Measurements from ENCODE around the gene GPER1.
"Not testable (repeated sequence)": the region's sequence is repeated elsewhere in the genome, so short reads cannot be mapped to it uniquely, and the experiment has no call there.

The GPER1 gene

DNA sequence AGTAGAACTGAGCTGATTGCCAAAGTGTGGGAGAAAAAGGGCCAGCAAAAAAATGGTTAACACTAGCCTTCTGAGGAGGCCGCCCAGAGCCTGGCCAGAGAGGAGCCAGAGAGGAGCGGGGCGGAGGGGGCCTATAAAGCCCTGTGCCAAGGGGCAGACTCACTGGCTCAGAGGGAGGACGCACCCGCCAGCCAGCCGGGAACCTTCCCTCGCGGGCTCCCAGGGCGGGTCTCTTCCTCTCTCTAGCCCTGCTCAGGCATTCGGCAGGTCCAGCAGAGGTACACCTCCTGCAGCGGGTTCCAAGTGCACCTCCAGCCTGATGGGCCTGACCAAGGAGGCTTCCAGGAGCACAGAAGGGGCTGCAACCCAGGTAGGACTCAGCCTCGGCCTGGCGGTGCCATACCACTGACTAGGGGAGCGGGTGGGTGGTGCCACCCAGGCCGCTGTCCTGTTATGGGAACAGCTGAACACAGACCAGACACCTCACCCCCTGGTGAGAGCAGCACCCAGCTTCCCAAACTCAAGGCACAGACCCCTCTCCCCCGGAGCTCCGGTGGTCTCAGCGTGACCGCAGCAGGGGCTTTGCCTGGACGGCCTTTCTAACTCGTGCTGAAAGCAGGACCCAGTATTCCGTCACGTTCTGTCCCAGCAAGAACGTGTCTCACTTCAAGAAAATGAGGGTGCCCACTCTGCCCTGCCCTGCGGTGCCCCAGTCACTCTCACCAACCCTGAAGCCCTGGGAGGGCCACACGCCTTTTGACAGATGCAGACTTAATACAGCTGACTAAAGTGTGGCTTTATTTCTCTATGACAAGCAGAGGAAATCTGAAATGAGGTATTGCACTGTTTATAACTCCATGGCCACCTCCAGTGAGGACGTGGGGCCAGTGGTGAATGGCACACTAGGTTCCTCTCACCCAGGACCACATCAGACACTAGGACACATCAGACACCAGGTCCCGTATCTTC, at the start of gene GPER1:
Gene GPER1 (plus strand): TSS at position 162 of the 969 bp plus-strand sequence. CDS start 3,616 bp downstream, outside the sequence.
- no peak for DNase-seq (ENCODE audit: low read depth, low spot score)

DNA sequence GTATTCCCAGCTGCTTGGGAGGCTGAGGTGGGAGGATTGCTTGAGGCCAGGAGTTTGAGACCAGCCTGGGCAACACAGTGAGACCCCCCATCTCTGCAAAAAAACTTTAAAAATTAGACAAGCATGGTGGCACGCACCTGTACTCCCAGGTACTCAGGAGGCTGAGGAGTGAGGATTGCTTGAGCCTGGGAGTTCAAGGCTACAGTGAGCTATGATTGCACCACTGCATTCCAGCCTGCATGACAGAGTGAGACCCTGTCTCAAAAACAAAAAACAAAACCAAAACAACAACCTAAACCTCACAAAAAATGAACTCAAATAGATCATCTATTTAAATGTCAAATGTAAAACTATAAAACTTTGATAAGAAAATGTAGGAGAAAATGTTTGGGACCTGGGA, 47.7 kb upstream of the GPER1 start:
- not testable (repeated sequence) for DNase-seq (ENCODE audit: low read depth, low spot score)

DNA sequence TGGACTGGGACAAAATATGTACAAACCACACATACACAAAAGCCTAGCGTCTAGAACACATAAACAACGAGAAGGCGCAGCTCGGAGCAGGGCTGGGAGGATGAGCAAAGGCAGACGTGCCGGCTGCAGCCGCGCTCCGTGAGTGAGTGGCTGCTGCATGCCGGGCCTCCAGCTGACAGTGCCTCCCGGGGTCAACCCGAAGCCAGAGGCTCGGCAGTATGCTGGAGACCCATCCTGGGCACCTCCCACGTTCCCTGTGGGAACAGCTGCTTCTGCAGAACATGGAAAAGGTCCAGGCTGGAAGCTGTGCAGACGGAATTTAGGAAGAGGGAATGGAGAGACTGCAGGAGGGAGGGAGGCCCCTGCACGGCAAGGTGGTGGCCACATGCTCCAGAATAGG, 47.1 kb upstream of the GPER1 start:
- no peak for DNase-seq (ENCODE audit: low read depth, low spot score)

DNA sequence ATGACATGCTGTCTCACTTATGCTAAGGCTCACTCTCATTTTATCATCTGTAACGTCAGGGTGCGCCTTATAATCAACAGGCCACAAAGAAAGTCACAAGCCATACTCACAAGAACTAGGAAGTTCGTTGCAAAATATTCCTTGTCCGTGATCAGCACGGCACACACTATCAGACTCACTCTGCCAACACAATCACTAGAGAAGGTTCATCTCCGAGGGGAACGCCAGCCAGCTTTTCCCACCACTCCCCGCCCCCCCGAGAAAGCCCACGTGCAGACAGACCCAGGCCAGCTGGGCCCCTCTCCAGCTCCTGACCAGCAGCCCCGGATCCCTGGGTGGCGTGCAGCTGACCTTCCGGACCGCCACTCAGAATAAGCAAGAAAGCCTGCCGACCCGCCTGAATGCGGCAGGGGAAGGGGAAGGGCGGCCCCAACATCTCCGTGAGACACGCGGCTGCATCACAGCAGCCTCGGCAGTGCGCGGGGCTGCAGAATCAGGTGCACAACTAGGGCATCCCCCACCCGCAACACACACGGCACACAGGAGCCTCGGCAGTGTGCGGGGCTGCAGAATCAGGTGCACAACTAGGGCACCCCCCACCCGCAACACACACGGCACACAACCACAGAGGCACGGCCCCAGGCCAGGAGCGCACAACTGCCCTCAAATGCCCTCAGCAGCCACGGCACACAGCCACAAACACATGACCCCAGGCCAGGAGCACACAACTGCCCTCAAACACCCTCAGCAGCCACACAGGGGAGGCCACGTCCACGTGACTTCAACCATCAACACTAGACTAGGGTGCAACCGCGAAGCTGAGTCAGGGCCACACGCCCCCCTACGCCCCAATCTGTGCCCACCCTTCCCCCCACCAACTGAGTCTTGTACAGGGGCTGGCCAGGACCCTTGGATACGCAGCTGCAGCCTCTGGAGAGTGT, 46.1 kb upstream of the GPER1 start:
- no peak for DNase-seq (ENCODE audit: low read depth, low spot score)

DNA sequence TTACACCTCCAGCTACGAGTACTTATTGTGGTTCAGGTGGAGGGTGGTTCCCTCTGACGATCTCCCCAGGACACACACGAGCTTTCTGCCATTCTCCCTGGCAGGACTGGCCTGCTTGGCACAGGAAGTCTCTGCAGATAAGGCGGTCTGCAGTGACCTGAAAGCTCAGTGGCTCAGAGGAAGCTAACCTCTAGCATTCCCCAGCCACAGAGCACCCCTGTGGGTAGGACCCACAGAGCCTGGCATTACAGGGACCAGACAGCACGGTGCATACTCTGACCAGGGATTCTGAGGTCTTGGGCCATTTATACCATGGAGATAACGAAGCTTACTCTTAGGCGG, 45.5 kb upstream of the GPER1 start:
- no peak for DNase-seq (ENCODE audit: low read depth, low spot score)

DNA sequence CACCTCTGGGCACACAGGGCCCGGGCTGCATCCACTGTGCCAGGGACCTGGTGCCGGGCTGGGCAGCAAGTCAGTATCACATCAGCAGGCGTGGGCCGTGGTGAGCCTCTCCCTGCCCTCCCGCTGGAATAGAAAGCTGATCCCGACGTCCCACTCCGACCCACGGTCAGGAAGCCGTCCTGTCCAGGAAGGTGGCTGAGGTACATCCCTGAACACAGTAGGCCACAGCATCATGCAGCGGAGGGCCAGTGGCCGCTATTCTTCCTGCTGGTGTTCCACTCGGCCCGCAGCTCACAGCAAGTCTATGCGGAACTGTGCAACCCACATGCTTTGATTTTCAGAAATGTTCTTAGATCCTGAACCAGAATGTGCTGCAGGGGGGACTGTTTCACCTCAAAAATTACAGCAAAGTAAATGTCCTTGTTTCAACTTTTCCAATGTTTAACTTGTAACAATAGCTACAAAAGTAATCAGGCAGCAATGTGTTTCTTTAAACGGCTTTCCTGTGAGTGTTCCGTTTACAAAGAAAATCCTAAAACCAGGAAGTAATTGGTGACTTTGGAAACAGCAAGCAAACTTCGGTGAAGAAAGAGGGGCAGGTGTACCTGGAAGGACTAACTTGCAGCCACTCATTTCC, 44.2 kb upstream of the GPER1 start:
- no peak for DNase-seq (ENCODE audit: low read depth, low spot score)

DNA sequence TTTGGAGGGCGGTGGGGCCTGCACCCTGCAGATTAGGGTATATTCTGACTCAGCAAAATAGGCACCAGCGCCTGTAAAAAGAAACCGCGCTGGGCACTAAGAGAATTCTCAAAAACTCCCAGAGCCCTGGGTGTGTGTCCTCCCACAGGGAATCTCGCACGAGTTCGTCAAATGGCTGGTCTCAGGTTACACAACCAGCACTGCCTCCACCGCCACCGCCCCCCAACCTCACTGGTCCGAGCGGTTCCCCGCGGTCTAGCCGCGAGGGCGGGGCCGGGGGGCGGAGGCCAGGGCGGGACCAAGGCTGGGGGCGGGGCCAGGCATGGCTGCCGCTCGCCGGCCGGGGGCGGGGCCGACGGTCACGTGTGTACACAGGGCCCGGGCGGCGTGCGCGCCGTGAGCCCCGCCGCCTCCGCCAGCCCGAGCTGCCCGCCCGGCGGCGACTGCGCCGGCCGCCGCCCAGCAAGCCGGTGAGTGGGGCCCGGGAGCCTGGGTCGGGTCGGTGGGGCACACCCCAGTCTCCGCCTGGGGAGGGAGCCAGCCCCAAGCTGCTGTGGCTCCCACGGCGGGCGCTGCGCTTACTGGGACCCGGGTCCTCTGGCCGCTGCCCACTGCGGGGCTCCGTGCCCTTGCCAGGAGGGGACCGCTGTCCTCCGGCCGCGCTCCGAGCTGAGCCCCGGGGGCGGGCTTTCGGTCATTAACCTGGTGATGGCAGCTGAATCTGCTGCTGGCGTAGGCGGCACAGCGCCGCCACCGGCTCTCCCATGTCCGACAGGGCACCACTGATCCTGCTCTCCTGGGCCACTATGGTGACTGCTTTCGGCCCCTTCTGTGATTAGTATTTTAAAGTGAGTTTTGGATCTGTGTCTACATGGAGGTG, 43.5 kb upstream of the GPER1 start, which contains the start of gene GPR146:
Gene GPR146 (plus strand): TSS at position 358 of the 880 bp plus-strand sequence. CDS start 12,970 bp downstream, outside the sequence.
- peak; percentile 82 for DNase-seq (ENCODE audit: low read depth, low spot score)

DNA sequence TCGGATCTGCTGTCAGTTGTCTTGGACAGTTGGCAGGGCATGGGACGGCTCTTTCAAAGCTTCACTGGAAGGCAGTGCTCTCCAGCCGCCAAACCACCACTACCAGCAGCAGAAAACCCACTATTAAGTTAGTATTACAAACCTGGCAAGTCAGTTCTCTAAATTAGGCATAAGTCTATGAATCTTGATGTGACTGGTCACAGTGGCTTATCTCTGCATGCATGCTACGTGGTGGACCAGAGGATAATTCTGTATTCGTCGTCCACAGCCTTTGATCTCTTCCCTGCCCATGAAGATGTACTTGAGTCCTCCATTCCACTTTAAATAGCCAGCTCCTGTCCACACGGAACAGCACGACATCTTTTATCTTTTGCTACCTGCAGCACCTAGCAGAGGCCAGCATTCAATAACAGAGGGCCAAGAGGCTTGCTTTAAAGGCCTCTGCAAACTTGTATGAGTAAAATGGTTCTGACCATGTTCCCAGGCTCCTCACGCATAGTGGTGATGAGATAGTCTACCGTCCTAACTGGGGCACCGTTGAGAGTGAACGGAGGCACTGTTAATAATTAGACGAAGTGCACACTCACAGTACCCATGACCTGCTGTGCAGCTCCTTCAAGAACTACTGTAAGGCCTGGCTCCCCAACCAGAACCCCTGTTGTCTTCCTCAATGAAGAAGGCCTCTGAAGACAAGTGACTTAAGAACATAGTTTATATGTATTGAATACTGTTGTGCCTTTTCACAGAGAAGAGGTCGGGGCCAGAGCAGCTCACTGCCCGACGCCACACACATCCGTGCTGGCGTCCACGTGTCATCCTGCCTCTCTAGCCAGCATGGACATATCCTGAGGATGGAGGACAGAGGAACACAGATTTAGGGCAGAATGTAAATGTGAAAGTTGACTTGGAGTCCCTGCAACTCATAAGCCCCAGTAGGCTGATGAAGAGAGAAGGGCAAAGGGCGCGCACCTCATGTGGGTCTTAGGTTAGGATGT, 42.5 kb upstream of the GPER1 start:
- no peak for DNase-seq (ENCODE audit: low read depth, low spot score)

DNA sequence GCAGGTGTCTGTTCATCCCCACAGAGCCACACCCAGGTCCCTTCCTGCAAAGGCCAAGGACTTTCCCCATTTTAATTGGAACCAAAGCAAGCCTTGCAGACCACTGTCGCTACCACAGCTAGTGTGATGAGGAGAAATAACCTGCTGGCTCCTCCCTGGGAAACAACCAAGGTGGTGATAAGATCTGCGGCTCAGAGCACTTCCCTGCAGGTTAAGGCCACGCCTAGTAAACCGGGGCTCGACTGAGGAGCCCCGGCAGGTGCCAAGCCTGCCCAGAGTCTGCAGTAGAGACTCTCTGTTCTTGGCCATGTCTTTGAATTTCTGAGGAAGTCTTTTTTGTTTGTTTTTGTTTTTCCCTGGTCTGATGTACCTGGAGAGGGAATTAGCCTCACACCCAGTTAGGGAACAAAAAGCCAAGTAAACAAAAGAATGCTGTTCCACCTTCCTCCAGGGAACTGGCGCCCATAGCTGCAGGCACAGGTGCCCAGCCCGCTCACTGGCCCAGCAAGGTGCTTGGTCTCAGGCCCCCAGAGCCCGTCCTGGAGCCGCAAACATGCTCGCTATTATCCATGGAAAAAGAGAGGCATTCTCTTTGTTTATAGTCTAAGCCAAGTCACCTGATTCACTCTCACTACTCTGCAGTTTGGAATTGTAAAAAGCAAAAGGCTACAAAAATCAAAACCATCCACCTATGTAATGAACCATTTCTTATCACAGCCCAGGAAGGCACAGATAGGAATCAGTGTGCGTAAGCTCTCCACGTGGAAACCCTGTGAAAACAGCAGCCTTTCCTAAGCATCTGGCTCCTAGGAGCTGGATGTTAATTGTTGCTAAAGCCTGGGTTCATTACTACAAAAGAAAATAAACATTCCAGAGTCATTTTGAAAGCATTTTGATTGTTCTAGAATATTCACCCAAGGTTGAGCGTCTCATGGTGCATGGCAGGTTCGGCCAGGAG, 40.9 kb upstream of the GPER1 start:
- no peak for DNase-seq (ENCODE audit: low read depth, low spot score)

DNA sequence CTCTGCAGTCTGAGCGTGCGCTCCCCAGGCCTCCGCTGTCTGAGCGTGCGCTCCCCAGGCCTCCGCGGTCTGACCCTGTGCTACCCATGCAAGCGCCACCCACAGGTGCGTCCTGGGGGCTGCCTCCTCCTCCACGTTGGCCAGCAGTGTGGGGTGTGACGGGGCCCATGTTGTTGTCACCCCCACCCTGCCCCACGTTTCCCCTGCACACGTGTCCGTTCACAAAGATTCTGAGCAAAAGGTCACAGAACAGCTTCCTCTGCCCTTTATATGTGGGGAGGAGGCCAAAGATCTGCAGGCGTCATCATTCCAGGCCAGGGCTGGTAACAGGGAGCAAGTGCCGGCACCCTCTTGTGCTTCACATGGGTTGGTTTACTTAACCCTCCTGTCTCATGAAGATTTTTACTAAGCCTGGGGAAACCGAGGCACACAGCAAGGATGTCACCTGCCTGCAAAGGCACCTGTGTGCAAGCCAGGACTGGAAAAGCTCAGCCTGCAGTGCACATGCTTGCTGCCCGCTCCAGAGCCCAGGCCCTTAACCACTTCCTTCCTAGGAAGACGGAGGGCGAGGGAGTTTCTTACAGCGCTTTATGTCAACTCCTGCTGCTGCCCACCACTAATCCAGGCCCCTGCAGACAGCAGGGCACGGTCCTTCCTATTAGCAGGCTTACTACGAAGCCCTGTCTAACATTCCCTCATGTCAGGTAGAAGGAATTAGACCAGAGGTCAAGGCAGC, 38.7 kb upstream of the GPER1 start:
- DNase-seq (ENCODE audit: low read depth, low spot score), result no peak

DNA sequence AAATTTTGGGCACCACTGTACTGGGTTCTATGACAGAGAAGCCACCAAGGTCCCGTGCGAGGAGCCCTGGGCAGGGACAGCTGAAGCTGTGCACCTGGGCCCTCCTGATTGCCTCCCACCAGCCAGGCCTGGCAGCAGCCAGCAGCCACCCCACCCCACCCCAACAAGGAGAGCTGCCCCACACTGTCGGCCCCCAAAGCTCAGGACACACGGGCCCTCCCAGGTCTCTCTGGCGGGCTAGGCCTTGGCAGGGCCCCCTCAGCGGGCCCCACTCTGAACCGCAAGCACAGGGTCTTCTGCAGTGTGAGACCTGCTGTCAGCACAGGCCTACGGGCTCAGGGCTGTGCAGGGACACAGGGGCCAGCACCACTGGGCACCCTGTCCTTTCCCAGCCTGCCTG, 38.1 kb upstream of the GPER1 start:
- no peak for DNase-seq (ENCODE audit: low read depth, low spot score)

DNA sequence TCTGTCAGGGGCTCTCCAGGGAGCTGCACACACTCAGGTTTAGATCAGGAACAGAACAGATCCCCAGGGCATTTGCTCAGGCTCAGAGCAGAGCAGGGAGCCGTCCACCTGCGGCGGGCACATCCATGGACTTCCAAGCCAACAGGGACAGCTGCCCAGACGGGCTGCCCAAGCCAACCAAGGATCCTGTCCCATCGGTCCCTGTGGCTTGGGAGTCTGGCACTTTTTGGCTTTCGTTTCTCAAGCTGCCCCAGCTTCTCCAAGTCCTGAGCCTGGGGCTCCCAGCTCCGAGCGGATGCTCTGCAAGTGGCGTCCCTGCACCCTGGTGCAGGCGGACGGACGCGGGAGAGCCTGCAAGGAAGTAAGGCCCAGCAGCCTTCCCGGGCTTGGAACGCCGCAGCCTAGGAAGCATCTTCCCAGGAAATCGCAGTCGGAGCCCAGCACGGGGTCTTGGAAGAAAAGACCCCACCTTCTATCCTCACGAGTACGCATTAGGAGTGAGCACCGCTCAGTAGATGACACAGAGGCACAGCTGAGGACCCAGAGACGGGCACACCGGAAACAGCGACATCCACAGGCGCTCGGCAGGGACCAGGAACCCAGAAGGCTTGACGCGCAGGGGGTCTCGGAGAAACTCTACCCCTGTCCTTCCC, 37.5 kb upstream of the GPER1 start:
- DNase-seq (ENCODE audit: low read depth, low spot score), result no peak

DNA sequence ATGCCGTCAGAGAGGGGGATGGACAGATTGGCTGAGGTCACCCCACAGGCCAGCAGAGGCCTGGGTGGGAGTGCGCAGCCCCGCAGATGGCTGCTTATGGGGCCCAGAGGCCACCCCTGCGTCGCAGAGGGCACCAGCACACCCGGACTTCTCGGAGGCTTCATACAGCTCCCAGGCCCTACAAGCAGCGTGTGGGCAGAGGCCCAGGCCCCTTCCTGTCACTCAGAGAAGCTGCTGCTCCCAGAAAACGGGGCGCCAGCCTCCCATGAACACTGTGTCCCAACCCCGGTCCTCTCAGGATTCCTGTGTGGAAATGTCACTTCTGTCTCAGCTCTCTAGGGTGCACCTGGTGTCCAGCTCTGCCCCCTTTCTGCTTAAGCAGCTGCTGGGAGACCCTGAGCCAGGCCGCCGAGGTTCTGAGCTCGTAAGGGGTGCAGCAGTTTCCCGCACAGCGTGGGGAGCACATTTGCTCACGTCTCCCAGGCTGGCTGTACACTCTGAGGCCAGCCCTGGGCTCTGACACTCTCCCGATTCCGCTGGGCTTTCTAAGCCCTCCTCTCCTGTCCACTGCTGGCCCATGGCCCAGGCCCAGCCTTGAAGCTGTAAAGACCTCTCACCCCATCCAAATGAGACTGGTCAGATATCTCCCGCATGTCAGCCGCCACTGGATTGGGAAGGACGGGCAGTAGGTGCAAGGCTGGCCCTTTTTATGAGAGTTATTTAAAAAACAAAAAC, 36.8 kb upstream of the GPER1 start:
- no peak for DNase-seq (ENCODE audit: low read depth, low spot score)

DNA sequence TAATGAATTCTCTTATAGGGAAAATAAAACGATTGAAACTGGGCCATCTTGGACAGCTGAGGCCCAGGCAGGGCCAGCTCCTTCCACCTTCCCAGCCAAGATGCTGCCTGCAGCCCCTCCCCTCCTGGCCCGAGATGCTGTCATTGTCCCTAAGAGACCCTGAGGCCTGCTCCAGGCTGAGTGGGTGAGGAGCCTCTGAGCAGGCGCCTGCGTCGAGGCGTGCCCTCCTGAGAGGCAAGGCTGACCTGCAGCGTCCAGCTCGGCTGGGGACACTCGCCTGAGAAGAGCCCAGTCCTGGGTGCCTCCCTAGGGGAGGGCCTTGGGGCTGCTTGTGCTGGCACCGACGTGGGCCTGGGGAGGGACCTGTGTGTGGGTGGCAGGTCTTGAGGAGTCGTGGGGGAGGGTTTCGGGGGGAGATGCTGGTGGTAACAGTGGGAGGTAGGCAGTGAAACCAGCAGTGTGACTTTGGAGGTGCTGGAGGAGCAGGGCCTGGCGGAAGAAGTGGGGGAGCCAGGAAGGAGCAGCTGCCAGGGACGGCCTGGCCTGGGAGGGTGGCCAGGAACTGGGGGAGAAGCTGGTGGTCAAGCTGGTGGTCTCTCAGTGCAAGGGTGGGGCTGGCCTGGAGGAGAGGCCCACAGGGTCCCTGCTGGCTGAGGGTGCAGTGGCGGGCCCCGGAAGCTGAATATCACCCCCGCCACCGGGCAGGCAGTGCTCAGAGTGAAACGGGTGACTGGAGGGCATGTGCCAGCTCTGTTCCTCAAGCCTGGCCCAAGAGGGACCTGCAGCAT, 35.7 kb upstream of the GPER1 start:
- DNase-seq (ENCODE audit: low read depth, low spot score), result no peak

DNA sequence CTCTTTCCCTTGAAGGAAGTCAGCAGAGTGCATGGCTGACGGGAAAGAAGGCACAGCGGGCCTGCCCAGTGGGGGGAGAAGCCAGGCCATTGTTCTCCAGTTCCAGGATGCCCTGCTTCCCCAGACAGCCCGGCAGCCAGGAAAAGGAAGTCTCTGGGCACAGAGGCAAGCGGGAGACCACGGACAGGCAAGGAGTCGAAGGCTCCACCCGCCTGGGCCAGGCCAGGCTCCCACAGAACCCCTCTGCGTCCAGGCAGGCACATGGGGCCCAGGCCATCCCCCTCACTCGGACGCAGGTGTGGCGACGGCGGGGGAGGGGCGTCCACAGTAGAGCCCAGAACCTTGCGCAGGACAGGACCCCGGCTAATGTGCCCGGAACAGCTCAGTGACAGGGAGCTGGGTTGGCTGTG, 34.9 kb upstream of the GPER1 start:
- no peak for DNase-seq (ENCODE audit: low read depth, low spot score)

All from activated naive CD8-positive, alpha-beta T cell treated with anti-CD3 and anti-CD28 coated beads, Interleukin-2, amount 50 U/mL, for 16 hours (primary cell).